Suprapubic skin (tissue), 4 donors: Measurements from ENCODE around the gene TMCO4.

Experiments used
- EP300 ChIP-seq: sonication (generic); formaldehyde crosslinking; IDR thresholded peaks from one replicate; pipeline ENCODE4 v1.6.1; 2017; ENCODE audit warnings: antibody characterized with exemption
- POLR2A ChIP-seq, 2 donors: fragments of 450-650 bp; IDR thresholded peaks; one replicate each; pipeline ENCODE4 v1.6.1; 2017; ENCODE audit warnings: antibody characterized with exemption in 2 of 2, mild to moderate bottlenecking in 2 of 2, moderate library complexity in 2 of 2
- POLR2AphosphoS5 ChIP-seq, 3 donors: sonication (generic); formaldehyde crosslinking; IDR thresholded peaks; one replicate each; pipeline ENCODE4 v1.6.1; 2017; ENCODE audit warnings: antibody characterized with exemption in 3 of 3
- TF ChIP-seq, protein P1 (sequence below), 2 donors: fragments of 200-600 bp in 1 of 2; fragments of 450-650 bp in 1 of 2; sonication (generic) in 1 of 2; IDR thresholded peaks; one replicate each; pipeline ENCODE4 v1.5.1; 2016 to 2019; ENCODE audit warnings: antibody characterized with exemption in 2 of 2, mild to moderate bottlenecking in 1 of 2, moderate library complexity in 1 of 2

DNA sequence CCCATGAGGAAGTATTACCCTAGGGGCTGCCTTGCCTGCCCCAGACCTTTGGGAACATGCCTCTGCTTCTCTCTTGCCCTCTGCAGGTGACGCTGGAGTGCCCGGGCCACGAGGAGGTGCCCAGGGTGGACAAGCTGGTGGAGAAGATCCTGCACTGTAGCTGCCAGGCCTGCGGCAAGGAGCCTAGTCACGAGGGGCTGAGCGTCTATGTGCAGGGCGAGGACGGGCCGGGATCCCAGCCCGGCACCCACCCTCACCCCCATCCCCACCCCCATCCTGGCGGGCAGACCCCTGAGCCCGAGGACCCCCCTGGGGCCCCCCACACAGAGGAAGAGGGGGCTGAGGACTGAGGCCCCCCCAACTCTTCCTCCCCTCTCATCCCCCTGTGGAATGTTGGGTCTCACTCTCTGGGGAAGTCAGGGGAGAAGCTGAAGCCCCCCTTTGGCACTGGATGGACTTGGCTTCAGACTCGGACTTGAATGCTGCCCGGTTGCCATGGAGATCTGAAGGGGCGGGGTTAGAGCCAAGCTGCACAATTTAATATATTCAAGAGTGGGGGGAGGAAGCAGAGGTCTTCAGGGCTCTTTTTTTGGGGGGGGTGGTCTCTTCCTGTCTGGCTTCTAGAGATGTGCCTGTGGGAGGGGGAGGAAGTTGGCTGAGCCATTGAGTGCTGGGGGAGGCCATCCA is 142.8 kb downstream of the TMCO4 start:
- TF ChIP-seq, protein P1, sequence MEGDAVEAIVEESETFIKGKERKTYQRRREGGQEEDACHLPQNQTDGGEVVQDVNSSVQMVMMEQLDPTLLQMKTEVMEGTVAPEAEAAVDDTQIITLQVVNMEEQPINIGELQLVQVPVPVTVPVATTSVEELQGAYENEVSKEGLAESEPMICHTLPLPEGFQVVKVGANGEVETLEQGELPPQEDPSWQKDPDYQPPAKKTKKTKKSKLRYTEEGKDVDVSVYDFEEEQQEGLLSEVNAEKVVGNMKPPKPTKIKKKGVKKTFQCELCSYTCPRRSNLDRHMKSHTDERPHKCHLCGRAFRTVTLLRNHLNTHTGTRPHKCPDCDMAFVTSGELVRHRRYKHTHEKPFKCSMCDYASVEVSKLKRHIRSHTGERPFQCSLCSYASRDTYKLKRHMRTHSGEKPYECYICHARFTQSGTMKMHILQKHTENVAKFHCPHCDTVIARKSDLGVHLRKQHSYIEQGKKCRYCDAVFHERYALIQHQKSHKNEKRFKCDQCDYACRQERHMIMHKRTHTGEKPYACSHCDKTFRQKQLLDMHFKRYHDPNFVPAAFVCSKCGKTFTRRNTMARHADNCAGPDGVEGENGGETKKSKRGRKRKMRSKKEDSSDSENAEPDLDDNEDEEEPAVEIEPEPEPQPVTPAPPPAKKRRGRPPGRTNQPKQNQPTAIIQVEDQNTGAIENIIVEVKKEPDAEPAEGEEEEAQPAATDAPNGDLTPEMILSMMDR (IDR thresholded peaks at IDR 0.05) = no peak
- TF ChIP-seq POLR2A (IDR thresholded peaks at IDR 0.05) = no peak
- no peak for TF ChIP-seq POLR2AphosphoS5 (IDR thresholded peaks at IDR 0.05)
- no peak for TF ChIP-seq EP300
